ENCODE data around the gene MCC.

The MCC gene

DNA sequence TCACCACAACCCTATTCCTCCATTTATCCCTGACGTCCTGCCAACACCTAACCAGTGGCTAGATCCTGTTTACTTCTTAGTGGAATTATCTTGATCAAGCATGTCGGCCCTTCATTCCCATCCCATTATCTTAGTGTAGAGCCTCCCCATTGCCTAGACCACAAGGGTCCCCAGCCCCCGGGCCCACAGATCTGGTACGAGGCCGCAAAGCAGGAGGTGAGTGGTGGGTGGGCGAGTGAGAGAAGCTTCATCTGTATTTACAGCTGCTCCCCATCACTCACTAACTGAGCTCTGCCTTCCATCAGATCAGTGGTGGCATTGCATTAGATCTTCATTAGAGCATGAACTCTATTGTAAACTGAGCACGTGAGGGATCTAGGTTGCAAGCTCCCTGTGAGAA, 236.2 kb downstream of the MCC start:
- DNase-seq (ENCODE audit: low read depth): no peak
- TF ChIP-seq, protein P1, sequence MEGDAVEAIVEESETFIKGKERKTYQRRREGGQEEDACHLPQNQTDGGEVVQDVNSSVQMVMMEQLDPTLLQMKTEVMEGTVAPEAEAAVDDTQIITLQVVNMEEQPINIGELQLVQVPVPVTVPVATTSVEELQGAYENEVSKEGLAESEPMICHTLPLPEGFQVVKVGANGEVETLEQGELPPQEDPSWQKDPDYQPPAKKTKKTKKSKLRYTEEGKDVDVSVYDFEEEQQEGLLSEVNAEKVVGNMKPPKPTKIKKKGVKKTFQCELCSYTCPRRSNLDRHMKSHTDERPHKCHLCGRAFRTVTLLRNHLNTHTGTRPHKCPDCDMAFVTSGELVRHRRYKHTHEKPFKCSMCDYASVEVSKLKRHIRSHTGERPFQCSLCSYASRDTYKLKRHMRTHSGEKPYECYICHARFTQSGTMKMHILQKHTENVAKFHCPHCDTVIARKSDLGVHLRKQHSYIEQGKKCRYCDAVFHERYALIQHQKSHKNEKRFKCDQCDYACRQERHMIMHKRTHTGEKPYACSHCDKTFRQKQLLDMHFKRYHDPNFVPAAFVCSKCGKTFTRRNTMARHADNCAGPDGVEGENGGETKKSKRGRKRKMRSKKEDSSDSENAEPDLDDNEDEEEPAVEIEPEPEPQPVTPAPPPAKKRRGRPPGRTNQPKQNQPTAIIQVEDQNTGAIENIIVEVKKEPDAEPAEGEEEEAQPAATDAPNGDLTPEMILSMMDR (IDR thresholded peaks at IDR 0.05; ENCODE audit: control insufficient read depth, extremely low read depth, insufficient read depth): no peak
- no peak overlapping the region for H3K4me3 ChIP-seq (ENCODE audit: low read depth, low read length)

DNA sequence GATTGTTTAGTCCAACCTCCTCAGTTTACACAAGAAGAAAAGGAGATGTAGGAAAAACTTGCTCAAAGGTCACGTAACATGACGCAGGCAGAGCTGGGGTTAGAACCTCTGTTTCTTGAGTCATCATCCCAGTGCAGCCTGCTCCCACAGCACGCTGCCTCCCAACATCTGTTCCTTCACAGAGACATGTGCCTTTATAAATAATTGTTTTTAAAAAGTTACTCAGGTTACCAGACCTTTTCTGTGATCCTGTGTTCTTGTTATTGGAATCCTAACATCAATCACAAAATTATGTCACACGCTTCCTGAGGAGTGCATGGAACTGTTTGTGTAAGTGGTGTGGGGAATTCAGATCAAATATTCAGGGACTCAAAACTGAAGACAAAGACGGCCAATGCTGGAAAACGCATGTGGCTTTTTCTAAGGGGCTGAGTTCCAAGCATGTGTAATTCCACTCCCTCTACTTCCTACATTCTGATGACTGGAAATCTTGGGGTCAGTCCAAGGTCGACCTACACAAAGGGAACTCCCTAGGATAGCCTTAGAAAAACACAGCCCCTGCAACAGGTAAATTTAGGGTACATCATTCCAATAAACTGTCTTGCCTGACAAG, 237.8 kb downstream of the MCC start:
- H3K4me3 ChIP-seq (ENCODE audit: low read depth, low read length): no peak overlapping the region
- TF ChIP-seq, protein P1 (IDR thresholded peaks at IDR 0.05; ENCODE audit: control insufficient read depth, extremely low read depth, insufficient read depth): no peak
- DNase-seq (ENCODE audit: low read depth): no peak

DNA sequence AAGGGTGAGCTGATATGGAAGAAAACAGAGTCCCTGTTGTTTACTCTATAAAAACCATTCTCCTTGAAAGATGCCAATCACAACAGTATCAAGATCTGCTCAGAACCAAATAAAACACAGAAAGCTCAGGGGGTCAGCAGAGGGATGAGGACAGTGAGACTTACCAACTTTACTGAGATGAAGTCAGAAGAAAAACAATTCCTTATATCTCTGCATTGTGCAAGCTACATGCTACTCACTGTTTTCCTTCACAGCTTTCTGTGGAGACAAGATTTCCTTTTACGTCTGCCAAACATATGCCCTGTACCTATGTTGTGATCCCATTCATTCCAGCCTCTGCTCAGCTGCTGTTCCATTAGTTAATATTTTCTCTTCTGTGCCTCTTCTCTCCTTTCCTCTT, 239.0 kb downstream of the MCC start:
- no peak for DNase-seq (ENCODE audit: low read depth)
- H3K4me3 ChIP-seq (ENCODE audit: low read depth, low read length): no peak overlapping the region
- TF ChIP-seq, protein P1 (IDR thresholded peaks at IDR 0.05; ENCODE audit: control insufficient read depth, extremely low read depth, insufficient read depth): no peak

GRCh38 chr5:113246361-113246870, 241.8 kb downstream of the MCC start:
- TF ChIP-seq, protein P1 (IDR thresholded peaks at IDR 0.05; ENCODE audit: control insufficient read depth, extremely low read depth, insufficient read depth): no peak
- no peak overlapping the region for H3K4me3 ChIP-seq (ENCODE audit: low read depth, low read length)
- no peak for DNase-seq (ENCODE audit: low read depth)

- DNase-seq (ENCODE audit: low read depth): no peak
- H3K4me3 ChIP-seq (ENCODE audit: low read depth, low read length): no peak overlapping the region
Measured at GRCh38 chr5:113245427-113246225, 242.6 kb downstream of the MCC start.

DNA sequence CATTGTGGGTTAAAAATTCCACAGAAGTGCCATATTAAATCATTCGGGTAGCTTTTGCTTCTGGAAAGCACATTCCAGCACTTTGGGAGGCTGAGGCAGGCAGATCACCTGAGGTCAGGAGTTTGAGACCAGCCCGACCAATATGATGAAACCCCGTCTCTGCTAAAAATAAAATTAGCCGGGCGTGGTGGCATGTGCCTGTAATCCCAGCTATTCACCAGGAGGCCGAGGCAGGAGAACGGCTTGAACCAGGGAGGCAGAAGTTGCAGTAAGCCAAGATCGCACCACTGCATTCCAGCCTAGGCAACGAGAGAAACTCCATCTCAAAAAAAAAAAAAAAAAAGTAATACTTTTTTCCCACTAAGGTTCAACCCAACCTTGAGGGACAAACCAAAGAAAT, 243.3 kb downstream of the MCC start:
- TF ChIP-seq, protein P1 (IDR thresholded peaks at IDR 0.05; ENCODE audit: control insufficient read depth, extremely low read depth, insufficient read depth): no peak
- no peak for DNase-seq (ENCODE audit: low read depth)
- no peak overlapping the region for H3K4me3 ChIP-seq (ENCODE audit: low read depth, low read length)

More at GRCh38 chr5:113245427-113246225, 242.6 kb downstream of the MCC start:
- TF ChIP-seq, protein P1 (IDR thresholded peaks at IDR 0.05; ENCODE audit: control insufficient read depth, extremely low read depth, insufficient read depth): no peak
